Effector CD8-positive, alpha-beta T cell (primary cell): ENCODE results near the gene SMC1B.
"Not testable (repeated sequence)": the region's sequence is repeated elsewhere in the genome, so short reads cannot be mapped to it uniquely, and the experiment has no call there.

Source experiments
- DNase-seq: peaks from one replicate; lab custom pipeline; 2025; lab: John Stamatoyannopoulos, UW

The SMC1B gene

GRCh38 chr22:45344334-45344733 is 69.1 kb downstream of the SMC1B start:
- no peak for DNase-seq

GRCh38 chr22:45343143-45343542 is 70.3 kb downstream of the SMC1B start:
- no peak for DNase-seq

GRCh38 chr22:45341498-45341897 is 71.9 kb downstream of the SMC1B start:
- peak; percentile 14 for DNase-seq

GRCh38 chr22:45340323-45340722 is 73.1 kb downstream of the SMC1B start:
- no peak for DNase-seq

DNA sequence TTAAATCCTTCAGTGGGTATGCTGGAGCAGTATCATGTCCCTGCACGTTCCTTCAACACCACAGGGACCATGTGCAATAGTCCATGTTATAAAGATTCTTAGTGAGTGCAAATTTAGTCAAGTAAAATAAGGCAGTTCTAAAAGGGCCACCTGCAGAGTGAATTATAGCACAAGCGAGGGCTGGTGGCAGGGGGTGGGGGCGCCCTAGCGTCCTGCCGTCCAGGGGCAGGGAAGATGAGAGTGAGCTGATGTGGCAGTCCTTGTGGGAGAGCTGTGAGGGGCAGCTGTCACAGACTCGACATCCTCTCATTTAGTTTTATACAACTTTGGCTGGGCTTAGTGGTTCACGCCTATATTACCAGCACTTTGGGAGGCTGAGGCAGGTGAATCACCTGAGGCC is 74.6 kb downstream of the SMC1B start:
- DNase-seq, result no peak

GRCh38 chr22:45337536-45337935 is 75.9 kb downstream of the SMC1B start:
- DNase-seq, result no peak

GRCh38 chr22:45336971-45337431 is 76.4 kb downstream of the SMC1B start:
- peak; percentile 39 for DNase-seq

DNA sequence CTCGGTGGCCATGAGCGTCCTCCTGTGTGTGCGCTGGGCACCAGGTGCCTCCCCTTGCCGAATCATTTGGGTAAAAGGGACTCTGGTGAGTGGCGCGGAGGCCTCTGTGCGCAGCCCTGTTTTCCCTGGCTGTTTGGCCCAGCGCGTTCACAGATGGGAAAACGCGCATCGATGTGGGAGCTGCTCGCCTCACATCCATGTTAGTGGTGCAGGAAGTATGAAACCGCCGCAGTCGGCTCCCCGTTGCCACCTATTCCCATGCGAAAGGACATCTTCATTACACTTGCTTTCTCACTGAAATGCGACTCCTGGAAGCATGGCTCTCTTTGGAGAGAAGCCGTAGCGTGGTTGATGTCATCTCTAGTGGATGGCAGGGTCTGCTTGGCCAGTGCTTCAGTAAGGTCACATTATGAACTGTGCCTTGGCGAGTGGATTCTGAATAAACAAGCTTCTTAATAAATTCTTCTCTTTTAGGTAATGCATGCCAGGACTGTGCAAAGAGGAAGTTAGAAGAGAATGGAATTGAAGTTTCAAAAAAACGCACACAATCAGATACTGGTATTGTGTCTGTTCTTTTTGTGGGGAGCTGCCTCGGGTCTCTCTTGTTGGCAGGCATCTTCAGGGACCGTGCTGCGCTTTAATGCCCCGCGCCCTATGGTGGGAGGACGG is 77.4 kb downstream of the SMC1B start:
- no peak for DNase-seq

DNA sequence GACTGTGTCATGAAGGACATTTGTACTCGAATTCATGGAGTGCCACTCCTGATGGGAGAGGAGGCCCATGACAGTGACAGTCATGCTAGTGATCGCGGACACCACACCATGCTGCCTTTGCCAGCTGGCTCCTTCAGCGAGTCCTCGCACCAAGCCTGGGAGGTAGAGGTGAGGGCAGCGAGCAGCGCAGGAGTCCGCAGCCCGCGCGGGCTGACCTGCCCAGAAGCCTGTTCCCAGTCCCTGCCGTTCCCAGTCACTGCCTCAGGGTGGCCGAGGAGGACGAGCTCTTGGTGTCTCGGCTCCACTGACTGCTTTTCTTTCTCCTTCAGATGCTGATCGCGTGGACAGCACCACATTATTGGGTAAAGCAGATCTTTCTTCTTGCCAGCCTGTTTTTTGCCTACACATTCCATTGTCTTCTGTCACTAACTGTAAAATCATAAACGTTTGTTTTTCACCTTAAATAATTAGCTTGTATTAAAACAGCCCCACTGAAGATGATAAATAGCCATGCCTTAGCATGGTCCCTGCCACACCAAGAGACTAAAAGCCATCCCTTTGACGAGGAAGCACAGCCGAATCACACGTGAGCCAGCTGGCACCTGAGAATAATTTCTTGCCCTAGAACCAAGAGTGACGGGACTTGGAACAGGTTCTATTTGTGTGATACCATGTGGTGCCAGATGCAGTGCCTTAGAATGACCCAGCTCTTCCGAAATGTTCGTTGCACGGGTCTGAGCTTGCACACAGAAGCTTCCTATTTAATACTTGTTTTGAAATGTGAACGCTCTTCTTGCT is 78.2 kb downstream of the SMC1B start:
- no peak for DNase-seq

DNA sequence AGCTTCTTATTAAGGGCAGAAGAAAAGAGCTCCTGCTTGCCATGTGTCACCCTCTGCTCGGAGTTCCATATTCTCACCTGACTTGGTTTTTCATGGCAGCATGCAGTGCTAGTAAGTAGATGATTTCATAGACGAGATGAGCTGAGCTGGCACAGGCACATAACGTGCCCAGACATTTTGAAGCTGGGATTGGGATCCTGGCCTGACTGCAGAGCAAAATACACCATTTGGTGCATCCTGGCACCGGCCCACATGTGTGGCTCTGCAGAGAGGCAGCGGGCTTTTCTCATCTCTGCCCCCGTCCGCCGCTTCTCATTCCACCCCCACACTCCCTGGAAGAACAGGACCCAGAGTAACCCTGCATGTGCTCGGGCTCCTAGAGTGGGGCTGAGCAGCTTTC is 78.9 kb downstream of the SMC1B start:
- no peak for DNase-seq

GRCh38 chr22:45334068-45334467 is 79.3 kb downstream of the SMC1B start:
- no peak for DNase-seq

GRCh38 chr22:45332001-45332400 is 81.4 kb downstream of the SMC1B start:
- DNase-seq, result no peak

- DNase-seq, result no peak
Measured at GRCh38 chr22:45331486-45331885, 81.9 kb downstream of the SMC1B start.

- DNase-seq, result no peak
Measured at GRCh38 chr22:45330548-45330947, 82.9 kb downstream of the SMC1B start.

DNA sequence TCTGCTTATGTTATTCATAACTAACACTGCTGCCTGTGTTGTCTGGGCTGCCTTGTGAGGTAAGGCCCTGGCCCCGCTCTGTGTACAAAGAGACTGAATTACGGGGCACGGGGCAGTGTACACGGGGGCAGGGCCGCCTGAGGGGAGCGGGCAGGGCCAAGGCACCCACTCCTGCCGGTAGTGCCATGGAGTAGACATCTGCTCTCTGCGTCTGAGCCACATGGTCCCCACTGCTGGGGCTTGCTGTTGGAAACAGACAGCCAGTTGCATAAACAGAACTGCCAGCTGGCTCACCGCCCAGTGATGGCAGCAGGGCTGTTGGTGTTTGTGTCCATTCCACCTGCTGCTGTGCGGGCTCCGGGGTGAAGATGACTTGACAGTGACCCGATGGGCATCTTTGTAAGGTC is 83.9 kb downstream of the SMC1B start:
- DNase-seq, result no peak

DNA sequence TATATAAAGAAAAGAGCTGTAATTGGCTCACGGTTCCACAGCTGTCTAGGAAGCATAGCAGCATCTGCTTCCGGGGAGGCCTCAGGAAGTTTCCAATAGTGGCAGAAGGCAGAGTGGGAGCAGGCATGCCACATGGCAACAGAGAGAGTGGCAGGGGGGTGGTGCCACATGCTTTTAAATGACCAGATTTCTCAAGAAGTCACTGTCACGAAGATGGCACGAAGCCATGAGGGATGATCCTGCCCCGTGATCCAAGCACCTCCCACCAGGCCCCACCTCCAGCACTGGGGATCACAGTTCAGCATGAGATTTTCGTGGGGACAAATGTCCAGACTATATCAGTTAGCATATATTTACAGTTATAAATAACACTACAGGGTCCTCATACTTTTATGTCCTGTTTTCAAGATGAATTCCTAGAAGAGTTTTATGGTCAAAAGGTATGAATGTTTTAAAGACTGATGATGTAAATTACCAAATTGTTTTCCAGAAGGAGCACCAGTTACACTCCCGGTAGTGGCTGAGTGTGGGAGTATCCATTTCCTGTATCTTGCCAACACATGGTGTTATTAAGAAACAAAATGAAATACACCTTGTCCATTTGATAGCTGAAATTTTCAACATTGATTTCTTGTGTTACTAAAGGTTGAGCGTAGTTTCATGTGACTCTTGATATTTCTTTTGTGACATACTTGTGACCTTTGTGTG is 84.4 kb downstream of the SMC1B start:
- DNase-seq, result no peak

- not testable (repeated sequence) for DNase-seq
Measured at GRCh38 chr22:45328261-45328660, 85.1 kb downstream of the SMC1B start.

DNA sequence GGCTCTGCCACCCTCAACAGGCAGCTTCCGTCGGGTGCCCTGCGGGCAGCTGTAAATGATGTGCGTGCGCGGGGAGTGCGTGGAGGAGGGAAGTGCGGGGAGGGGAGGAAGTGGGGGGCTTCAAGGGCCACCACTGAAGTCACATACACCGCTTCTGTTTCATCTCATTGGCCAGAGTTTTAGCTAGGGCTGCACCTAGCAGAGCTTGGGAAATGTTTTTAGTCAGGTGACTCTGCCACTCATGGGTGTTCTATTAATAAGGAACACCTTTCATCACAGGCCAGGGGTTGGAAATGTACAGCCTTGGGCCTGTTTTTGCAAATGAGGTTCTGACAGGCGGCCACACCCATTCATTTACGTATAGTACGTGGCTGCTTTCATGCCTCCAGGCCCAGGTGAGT is 89.1 kb downstream of the SMC1B start:
- DNase-seq, result no peak

DNA sequence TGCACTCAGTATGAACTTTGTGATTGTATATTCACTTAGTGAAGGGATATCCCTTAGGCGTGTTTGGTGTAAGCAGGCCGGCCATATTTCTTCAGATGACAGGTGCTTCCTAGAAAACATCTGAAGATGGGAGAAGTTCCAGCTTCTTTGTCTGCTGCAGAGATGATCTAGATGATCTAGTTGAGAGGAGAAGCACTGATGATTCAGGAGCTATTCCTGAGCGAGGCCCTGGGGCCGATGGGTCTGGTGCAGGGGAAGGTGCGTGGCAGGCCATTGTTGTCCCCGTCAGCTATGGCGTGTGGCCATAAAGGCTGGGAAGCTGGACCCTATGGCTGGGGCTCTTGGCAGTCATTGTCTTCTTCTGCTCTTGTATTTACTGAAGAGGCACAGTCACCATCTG is 89.7 kb downstream of the SMC1B start:
- DNase-seq, result no peak

GRCh38 chr22:45322873-45323525 is 90.4 kb downstream of the SMC1B start:
- DNase-seq, result no peak

DNA sequence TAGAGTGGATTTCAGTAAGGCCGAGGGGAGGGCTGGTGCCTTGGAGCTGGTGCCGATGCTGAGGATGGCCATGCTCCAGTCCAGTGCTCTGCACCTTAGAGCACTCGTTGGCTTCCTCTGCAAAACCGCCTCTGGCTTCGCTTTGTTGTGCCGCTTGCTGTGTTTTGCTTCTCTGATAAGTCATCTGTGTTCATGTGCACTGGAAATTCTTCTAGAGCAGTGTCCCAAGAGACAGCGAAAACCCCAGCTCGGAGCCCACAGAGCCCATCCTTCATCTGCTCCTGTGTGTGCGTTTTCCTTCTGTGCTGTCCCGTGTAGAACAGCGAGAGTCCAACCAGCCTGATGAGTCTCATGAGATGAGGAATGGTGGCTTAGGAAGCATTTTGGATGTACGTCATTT is 91.6 kb downstream of the SMC1B start:
- no peak for DNase-seq

DNA sequence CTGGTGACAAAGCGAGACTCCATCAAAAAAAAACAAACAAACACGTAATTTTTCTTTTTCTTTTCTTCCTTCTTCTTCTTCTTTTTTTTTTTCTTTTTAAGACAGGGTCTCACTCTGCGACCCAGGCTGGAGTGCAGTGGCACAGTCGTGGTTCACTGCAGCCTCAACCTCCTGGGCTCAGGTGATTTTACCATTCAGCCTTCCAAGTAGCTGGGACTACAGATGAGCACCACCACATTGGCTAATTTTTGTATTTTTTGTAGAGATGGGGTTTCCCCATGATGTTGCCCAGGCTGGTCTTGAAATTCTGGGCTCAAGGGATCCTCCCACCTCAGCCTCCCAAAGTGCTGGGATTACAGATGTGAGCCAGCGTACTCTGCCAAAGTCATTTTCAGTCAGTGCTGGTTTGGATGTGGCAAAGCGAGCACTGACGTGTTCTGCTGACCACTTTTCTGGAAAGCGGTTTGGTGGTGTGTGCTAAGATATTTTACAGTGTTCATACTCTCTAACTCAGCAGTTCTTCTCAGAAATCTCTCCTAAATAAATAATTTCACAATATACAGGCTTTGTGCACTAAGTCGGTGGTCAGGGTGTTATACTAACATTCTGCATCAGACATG is 92.9 kb downstream of the SMC1B start:
- DNase-seq, result no peak
